HG03064 (cell line): ENCODE results near the gene MGLL.

ENCODE experiments used
- ATAC-seq: cut with Tn5 transposase; IDR thresholded peaks from one replicate; pipeline ENCODE4 v1.9.1; 2021; ENCODE audit warnings: low read depth; ENCODE audit not compliant: unreplicated experiment

MGLL gene

DNA sequence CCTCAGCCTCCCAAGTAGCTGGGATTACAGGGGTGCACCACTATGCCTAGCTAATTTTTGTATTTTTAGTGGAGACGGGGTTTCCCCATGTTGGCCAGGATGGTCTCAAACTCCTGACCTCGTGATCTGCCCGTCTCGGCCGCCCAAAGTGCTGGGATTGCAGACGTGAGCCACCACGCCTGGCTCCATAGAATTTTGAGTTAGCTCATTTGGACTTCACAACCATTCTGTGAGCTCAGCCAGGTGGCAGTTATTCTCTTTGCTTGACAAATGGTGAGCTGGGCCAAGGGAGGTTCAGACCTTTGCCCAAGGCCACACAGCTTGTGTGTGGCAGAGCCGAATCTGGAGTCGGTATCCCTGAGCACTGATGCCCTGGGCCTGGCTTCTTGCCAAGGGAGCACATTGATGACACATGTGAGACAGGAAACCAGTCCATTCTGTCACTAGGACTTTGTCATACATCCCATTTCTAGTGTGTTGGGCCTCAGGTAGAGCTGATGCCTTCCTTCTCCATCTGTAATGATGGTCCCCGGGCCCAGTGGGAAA lies 175.7 kb downstream of the MGLL start:
- no peak for ATAC-seq

DNA sequence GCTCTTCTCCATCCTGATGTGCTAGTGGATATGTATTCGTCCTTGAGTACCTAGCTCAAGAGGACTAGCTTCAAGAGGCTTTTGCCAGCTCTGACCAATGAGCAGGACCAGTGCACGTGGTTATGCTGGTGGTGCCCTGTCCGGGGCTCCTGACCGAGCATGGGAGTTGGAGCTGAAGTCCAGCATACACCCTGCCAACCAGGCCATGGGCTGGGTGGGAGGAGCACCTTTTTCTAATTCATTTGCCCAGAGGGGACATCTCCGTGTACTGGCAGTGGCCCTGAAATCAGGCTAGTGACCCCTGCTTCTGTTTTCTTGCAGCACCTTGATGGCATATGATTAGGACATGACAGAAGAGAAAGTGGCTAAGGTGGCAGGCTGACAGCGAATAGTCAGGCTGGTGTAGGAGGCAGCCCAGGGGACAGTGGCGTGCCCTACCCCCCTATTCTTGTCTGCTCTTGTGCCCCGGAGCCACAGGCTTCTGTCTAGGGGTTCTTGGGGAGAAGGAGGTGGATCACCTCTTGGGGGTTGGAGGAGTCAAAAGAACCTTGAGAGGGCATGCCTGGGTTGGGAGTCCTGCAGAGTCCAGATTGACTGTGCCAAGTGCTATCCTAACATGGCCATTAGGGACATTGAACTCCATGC lies 176.8 kb downstream of the MGLL start:
- ATAC-seq = no peak

DNA sequence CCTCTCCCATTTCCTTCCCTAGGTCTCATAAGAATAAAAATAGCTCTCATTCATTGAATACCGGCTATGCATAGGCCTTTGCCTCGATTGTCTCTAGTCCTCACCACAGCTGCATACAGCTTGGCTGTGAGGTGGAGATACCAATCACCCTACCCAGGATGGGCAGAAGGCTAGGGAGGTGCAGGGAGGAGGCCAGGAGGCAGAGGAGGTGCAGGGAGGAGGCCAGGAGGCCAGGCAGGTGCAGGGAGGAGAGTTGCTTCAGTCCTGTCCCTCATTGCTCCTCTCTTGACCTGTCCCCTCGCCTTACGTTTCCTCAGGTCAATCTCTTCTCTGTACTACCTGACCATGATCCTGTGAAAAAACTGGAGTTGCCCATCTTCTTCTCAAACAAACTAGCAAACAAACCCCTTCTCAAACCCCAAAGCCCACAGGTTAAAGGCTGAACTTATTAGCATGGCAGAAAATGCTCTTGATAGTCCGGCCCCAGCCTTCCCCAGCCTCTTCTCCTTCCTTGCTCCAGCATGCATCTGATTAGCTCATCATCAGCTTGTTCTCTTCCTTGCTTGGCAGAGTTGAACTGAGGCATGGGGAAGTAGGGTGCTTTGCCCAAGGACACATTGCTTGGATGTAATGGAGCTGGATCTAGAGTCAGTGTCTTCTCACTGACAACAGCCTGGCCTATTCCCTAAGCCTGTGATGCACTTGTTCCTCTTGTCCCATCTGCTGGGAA lies 177.5 kb downstream of the MGLL start:
- no peak for ATAC-seq

DNA sequence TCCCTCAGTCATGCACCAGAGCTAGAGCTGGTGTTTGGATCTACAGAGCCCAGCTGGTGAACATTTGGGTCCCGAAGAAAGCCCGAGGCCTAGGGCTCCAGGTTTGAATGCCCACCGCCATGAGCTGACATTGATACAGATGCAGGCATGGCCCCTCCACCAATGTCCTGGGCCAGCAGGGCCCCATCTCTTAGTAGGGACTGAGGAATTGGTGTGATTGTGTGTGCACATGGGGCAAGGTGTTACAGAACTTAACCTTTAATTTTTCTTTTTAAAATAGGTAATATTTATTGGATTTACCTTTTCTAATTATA lies 182.3 kb downstream of the MGLL start:
- no peak for ATAC-seq

DNA sequence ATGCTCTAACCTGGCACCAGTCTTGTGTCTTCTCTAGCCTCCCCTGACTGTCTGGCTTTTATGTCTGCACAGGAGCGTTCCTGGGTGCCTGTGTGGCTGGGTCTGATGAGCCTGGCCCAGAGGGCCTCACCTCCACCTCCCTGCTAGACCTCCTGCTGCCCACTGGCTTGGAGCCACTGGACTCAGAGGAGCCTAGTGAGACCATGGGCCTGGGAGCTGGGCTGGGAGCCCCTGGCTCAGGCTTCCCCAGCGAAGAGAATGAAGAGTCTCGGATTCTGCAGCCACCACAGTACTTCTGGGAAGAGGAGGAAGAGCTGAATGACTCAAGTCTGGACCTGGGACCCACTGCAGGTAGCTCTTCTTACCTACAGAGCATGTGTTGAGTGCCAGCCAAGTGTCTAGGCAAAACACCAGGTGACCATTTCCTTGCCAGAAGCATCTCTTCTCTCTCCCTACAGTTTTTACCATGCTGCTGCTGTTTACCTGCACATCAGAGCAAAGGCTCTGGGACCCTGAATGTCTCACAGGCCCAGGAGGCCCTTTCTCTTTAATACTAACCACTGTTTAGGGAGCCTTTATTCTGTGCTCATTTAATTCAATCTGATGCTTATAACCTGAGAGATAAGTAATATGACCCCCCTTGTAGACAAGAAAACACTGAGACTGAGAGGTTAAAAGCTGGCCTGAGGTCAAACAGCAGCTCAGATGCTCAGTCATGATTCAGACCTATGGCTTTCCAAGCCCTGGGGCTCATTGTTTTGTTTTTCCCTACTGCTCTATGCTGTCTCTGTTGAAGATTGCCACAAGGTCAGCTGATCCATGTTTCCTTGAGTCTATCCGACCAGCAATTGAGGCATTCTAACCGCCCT lies 182.9 kb downstream of the MGLL start:
- no peak for ATAC-seq
